Ectodermal cell (in vitro differentiated cells): ENCODE measurements around the gene ONECUT1.

ENCODE experiments used
- H3K27ac ChIP-seq: 2 replicates; pipeline ENCODE4 v1.7.0; 2013; ENCODE audit warnings: mild to moderate bottlenecking, low read depth, low read length; ENCODE audit not compliant: insufficient read depth, poor library complexity, severe bottlenecking
- H3K27me3 ChIP-seq: 2 replicates; pipeline ENCODE4 v1.7.0; 2013; ENCODE audit warnings: mild to moderate bottlenecking, low read length; ENCODE audit not compliant: insufficient read depth, control insufficient read depth, poor library complexity, severe bottlenecking
- H3K36me3 ChIP-seq: one replicate; pipeline ENCODE4 v1.7.0; 2013; ENCODE audit warnings: low read length; ENCODE audit not compliant: control insufficient read depth, insufficient read depth
- H3K4me1 ChIP-seq: one replicate; pipeline ENCODE4 v1.7.0; 2013; ENCODE audit warnings: low read length; ENCODE audit not compliant: control insufficient read depth, insufficient read depth
- H3K4me3 ChIP-seq: 2 replicates; pipeline ENCODE4 v1.7.0; 2013; ENCODE audit warnings: low read depth, low read length, control low read depth; ENCODE audit not compliant: insufficient read depth
- H3K9me3 ChIP-seq: 2 replicates; pipeline ENCODE4 v1.7.0; 2013; ENCODE audit warnings: mild to moderate bottlenecking, low read length, moderate library complexity; ENCODE audit not compliant: control insufficient read depth
- WGBS, 2 experiments: methylation state at CpG; one replicate each; pipeline ENCODE4 v1.1.7; 2013; ENCODE audit warnings: missing lambda C conversion rate in 2 of 2; 5-methylcytosine and 5-hydroxymethylcytosine counted together

Gene ONECUT1

DNA sequence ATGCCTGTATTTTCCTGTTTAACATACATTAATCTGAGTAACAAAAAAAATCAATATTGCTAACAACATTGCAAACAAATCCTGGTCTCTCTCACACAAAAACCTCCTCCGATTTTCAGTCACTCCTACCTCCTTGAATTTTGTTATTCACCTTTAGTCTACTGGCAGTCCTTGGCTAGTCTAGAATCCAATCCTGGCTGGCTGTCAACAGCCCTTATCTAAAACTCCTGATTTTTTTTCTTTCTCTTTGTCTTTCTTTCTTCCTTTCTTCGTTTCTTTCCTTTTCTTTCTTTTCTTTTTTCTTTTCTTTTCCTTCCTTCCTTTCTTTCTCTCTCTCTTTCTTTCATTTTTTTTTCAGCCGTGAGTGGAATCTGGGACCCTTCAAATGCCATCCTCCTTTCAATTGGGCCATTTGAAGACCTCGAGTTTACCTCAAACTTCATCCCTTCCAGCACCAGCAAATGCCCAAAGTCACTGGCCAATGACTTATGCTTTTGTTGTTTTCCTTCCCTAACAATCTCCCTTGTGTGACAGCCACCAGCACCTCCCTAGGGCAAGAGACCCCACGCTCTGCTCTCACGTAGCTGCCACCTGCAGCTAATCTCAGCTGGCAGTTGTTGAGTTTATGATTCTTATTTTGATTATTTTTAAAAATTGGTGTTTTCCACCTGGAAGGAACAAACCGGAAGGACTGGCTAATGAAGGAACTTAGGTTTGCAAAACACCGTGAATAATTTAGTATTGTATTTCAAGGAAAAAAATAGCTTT is 6.8 kb upstream of the ONECUT1 start:
- no peaks in the 10 kb centered on the region for H3K9me3 ChIP-seq
- no peaks in the 10 kb centered on the region for H3K36me3 ChIP-seq
- WGBS, 2 experiments = 36 to 48% methylated on average over 8 of the region's 8 CpGs
- H3K4me1 ChIP-seq = peaks cover 20% of the 10 kb centered on the region
- H3K4me3 ChIP-seq = no peak overlapping the region
- H3K27me3 ChIP-seq = peaks cover 100% of the 10 kb centered on the region
- H3K27ac ChIP-seq = no peak overlapping the region

DNA sequence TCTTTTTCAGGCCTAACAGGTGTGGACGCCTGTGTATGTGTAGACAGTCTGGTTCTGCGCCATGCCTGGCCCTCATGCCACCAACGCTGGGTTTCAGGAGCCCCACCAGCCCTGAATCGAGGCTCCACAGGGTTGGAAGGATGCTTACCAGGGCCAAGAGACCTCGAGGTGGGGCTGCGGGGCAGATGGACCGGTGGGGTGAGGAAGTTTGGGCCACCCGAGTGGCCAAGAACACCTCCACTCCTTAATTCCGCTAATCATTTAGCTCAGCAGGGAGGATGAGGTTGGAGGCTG is 6.0 kb upstream of the ONECUT1 start:
- 49 to 53% methylated on average over 9 of the region's 9 CpGs for WGBS, 2 experiments
- no peaks in the 10 kb centered on the region for H3K36me3 ChIP-seq
- no peak overlapping the region for H3K4me3 ChIP-seq
- peaks cover 24% of the 10 kb centered on the region for H3K4me1 ChIP-seq
- no peaks in the 10 kb centered on the region for H3K9me3 ChIP-seq
- H3K27ac ChIP-seq = no peak overlapping the region
- H3K27me3 ChIP-seq = peaks cover 100% of the 10 kb centered on the region

DNA sequence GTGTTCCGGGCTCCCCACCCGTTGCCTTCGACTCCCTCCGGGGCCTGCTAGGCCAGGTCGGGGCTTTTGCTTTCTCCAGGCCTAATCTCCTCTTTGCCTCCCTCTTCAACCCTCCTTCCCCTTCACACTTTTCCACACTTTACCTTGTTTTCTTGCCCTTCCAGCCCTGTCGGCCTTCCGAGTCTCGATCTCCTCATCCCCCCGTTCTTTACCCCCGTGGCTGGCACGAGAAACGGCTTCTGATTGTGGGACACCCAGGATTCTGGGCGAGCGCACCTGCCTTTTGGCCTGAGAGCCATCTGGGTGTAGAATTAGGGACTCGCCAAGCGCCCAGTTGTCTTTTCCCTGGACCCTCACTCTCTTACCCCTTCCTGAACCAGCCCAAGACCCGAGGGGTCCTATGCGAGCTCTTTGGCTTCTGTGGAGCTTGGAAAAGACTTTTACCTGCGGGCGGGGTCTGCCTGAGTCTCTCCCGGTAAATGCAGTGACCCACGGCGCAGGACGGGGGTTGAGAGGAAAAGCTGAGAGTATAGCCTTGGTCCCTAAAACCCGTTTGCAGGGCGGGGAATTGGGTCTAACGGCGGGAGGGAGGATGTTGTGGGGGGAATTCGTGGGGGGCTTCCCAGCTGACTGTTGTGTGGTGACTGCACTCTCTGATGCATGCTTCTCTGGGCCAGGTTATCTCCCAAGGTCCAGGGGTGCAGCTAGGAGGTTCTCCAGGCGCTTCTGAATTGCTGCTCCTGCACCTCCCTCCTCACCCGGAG is 5.5 kb upstream of the ONECUT1 start:
- 36 to 43% methylated on average over 31 of the region's 31 CpGs for WGBS, 2 experiments
- no peak overlapping the region for H3K27ac ChIP-seq
- peaks cover 24% of the 10 kb centered on the region for H3K4me1 ChIP-seq
- no peaks in the 10 kb centered on the region for H3K36me3 ChIP-seq
- H3K9me3 ChIP-seq = no peaks in the 10 kb centered on the region
- H3K4me3 ChIP-seq = no peak overlapping the region
- peaks cover 100% of the 10 kb centered on the region for H3K27me3 ChIP-seq

DNA sequence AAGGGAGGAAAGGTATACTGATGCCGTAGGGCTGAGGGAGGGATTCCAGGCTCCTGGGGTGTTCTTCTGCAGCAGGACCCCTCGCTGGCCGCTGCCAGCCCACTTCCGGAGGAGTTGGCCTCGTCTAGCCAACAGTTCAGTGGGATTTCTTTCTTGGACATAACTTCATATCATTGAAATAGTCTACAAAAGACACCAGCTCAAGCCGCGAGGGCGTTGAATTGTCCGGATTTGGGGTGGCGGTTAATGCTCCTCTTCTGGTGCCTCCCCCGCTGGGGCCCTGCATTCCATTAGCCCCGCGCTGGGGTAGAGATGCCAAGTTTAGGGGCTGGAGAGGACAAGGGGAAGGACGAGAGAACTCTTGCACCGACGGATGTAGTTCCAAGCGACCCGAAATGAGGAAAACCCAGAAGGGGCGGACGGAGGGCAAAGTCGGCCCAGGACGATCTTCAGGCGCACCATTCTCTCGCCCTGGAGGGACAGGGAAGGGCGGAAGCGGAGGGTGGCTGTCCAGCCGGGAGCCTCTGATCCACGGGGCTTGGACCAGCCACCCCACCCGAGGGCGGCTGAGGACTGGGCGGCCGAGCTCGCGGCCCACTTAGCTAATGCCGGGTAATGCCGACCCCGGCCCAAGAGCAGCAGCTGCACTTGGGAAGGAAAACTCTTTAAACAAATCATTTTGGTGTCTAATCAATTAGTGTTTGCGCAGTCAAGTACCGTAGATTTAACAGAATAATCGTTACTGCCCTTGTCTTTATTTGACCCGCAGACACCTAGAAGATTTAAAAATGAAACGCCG is 4.7 kb upstream of the ONECUT1 start:
- Histone ChIP-seq H3K27ac (no peak overlapping the region), H3K36me3 (no peaks in the 10 kb centered on the region), H3K27me3 (peaks cover 100% of the 10 kb centered on the region), H3K4me1 (peaks cover 24% of the 10 kb centered on the region), H3K4me3 (no peak overlapping the region), H3K9me3 (no peaks in the 10 kb centered on the region)
- WGBS, 2 experiments = 40 to 48% methylated on average over 43 of the region's 43 CpGs

DNA sequence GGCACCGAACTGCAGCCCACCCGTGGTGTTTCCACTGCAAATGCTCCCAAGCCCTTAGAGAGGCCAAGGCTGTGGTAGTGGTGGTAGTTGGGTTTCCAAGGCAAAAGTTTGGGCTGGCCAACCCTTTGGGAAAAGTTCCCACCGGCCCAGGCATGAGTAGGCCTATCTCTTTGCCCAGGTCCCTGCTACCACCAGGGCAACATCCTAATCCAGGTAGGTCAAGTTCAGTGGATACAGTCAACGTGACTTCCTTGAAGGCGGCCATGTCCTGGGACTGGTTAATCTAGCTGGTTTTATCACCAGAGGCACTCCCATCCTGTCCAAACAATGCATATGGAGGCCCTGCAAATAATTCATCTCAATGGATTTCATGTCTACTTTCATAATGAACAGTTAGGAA is 1.6 kb upstream of the ONECUT1 start:
- Histone ChIP-seq H3K27ac (no peak overlapping the region), H3K4me3 (peak overlapping the region; percentile 39), H3K4me1 (peaks cover 26% of the 10 kb centered on the region), H3K36me3 (no peaks in the 10 kb centered on the region), H3K9me3 (no peaks in the 10 kb centered on the region), H3K27me3 (peaks cover 100% of the 10 kb centered on the region)
- 35 to 41% methylated on average over 5 of the region's 5 CpGs for WGBS, 2 experiments

DNA sequence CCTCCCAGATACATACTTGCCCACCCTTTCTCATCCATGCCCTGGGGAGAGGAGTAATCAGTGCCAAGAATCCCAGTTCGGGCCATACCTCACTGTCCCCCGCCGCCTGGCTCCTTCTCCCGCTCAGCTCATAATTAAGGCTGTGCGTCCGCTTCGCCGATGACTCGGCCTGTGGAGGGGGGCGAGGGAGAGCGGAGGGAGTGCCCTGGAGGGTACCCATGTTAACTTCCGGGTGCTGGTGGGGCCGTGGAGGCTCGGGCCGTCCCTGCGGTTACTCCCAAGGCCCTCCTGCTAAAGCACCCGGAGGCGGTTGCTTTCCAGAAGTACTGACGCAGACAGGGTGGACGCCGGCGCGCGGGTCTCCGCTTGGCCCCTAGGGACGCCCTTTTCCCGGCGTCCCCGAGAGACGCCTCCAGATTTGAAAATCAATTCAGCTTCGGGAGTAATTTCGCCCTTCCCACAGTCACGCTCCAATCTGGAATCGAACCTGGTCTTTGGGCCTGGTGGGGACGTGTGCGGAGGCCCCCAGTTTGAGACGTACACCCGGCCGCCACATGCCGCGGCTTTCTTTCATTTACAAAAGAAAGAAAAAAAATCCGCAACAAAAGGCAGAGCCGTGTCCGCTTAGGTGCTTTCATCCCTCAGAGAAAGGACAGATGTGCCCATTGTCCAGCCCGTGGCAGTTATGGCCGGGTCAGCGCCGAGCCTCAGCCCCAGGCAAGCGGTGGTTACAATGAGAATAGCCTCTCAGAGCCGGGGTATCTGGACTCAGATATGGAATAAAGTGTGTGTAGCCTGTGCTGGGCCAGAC is 1.0 kb upstream of the ONECUT1 start:
- Histone ChIP-seq H3K4me3 (peak overlapping the region; percentile 39), H3K9me3 (no peaks in the 10 kb centered on the region), H3K27me3 (peaks cover 100% of the 10 kb centered on the region), H3K36me3 (no peaks in the 10 kb centered on the region), H3K27ac (no peak overlapping the region), H3K4me1 (peaks cover 33% of the 10 kb centered on the region)
- WGBS, 2 experiments = 1% methylated on average over 50 of the region's 50 CpGs

DNA sequence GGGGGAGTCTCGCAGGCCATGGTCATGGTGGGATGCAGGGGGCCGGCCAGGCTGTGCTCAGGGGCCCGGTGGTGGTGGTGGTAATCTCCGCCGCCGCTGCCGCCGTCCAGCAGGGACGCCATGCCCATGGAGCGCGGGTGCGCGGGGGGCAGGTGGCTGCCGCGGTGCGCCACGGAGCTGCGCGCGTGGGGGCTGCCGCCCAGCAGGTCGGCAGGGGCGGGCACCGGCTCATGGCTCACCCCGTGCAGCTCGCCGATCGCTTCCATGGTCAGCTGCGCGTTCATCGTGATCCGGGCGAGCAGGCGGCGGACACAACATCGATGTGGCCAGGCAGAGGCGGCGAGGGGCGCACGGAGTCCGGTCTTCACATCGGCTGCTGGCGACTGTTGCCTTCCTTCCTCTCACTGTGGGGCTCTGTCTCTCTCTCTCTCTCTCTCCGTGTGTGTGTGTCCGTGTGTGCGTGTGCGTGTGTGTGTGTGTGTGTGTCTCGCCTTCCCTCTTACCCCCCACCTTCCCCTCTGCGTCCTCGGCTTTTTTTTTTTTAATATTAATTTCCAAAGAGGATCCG is 451 bp downstream of the ONECUT1 start:
- 2 to 3% methylated on average over 46 to 47 of the region's 51 CpGs for WGBS, 2 experiments
- Histone ChIP-seq H3K27me3 (peaks cover 100% of the 10 kb centered on the region), H3K27ac (no peak overlapping the region), H3K4me3 (peak overlapping the region; percentile 39), H3K9me3 (no peaks in the 10 kb centered on the region), H3K4me1 (peaks cover 47% of the 10 kb centered on the region), H3K36me3 (no peaks in the 10 kb centered on the region)

DNA sequence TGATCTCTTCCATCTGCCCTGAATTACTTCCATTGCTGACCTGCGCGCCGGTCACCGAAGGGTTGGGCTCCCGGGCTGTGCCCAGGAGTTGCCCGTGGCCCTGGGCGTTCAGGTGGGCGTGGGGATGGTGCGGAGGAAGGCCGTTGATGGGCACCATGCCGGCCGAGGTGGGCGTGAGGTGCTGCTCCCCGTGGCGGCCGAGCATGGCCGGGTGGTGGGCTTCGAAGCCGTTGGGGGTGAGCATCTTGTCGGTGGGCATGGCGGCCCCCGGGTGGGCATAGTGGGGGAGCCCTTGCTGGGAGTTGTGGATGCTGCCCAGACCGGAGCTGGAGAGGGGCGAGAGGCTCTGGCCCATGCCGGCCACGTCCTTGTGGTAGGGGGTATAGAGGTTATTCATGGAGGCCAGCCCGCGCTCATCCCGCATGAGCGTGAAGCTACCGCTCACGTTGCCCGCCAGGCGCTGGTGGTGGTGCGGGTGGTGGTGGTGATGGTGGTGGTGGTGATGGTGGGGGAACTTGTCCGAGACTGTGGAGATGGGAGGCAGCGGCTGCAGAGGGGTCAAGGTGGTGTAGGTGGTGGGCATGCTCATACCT is 1.0 kb downstream of the ONECUT1 start:
- WGBS, 2 experiments = 14 to 15% methylated on average over 37 of the region's 37 CpGs
- Histone ChIP-seq H3K4me1 (peaks cover 52% of the 10 kb centered on the region), H3K27me3 (peaks cover 100% of the 10 kb centered on the region), H3K9me3 (no peaks in the 10 kb centered on the region), H3K27ac (no peak overlapping the region), H3K36me3 (no peaks in the 10 kb centered on the region), H3K4me3 (peak overlapping the region; percentile 11)
